ENCODE results near the gene TEAD4. TPM values are rescaled to one million over a fixed set of nuclear protein-coding genes. Genes with fewer than 3 reads are reported as not detected.

Gene TEAD4
- total and polyA plus RNA-seq, 2 experiments from 2014 or later = 5.5 to 12.7 TPM

DNA sequence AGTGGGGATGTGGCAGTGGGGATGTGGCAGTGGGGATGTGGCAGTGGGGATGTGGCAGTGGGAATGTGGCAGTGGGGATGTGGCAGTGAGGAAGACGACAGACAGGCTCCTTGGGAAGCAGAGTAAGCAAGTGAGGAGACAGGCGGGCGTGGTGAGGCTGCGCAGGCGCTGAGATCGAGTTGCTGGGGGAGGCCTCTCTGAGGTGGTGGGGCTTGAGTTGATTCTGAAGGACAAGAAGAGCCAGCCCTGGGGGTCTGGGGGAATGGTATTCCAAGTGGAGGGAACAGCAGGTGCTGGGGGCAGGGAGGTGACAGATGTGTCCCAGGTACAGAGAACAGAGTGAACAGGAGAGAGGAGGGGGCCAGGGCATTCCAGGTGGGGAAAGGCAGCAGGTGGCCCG, 84.2 kb downstream of the TEAD4 start:
- no peak overlapping the region for H3K27ac ChIP-seq
- TF ChIP-seq EZH2 (IDR thresholded peaks at IDR 0.05; ENCODE audit: borderline replicate concordance) = no peak
- no peak for TF ChIP-seq EZH2phosphoT487 (IDR thresholded peaks at IDR 0.05; ENCODE audit: low read depth, severe bottlenecking, unreplicated experiment)
- no peak for TF ChIP-seq CTCF (IDR thresholded peaks at IDR 0.05; ENCODE audit: poor library complexity)
- no peak overlapping the region for H3K4me3 ChIP-seq
- no peaks in the 10 kb centered on the region for H3K36me3 ChIP-seq (replicated peaks; ENCODE audit: insufficient read depth, low read depth)
- H3K9me2 ChIP-seq (replicated peaks; ENCODE audit: insufficient read depth) = no peaks in the 10 kb centered on the region
- WGBS (ENCODE audit: low lambda C conversion rate, missing lambda C conversion rate) = 93% methylated on average over 7 of the region's 7 CpGs
- H3K79me2 ChIP-seq = no peaks in the 10 kb centered on the region
- no peaks in the 10 kb centered on the region for H3K4me1 ChIP-seq (ENCODE audit: insufficient read depth)
- no peak overlapping the region for H3K4me2 ChIP-seq
- H4K20me1 ChIP-seq (ENCODE audit: insufficient read depth, poor library complexity, severe bottlenecking) = no peaks in the 10 kb centered on the region
- no peaks in the 10 kb centered on the region for H3K27me3 ChIP-seq
- H2AFZ ChIP-seq = no peak overlapping the region
- no peak for DNase-seq (ENCODE audit: low spot score)
- no peaks in the 10 kb centered on the region for H3K9me3 ChIP-seq (ENCODE audit: low read depth)

DNA sequence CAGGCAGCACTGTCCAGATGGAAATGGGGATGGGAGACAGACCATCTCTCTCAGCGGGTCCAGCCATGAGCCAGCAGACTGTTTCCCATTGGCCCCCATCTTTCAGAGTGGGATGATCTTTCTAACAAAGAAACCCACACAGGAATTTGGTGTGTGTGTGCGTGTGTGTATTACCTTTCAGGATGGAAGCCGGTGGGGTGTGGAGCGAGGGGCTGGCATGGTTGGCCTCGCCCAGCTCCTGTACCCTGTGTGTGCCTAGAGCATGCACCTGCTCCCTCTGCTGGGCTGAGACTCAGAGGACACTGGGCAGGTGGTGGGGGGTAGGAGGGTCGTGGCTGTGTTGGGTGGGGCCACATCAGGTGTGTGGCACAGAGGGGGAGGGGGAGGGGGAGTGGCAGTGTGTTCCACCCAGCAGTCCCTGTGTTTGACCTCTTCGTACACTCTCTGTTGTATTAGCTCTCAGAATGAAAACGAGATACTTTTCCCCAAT, 85.0 kb downstream of the TEAD4 start:
- Histone ChIP-seq H3K36me3 (replicated peaks; ENCODE audit: insufficient read depth, low read depth) (no peaks in the 10 kb centered on the region), H3K27ac (no peak overlapping the region), H2AFZ (no peak overlapping the region), H3K4me1 (ENCODE audit: insufficient read depth) (no peaks in the 10 kb centered on the region), H3K4me2 (no peak overlapping the region), H3K79me2 (no peaks in the 10 kb centered on the region), H4K20me1 (ENCODE audit: insufficient read depth, poor library complexity, severe bottlenecking) (no peaks in the 10 kb centered on the region), H3K9me3 (ENCODE audit: low read depth) (no peaks in the 10 kb centered on the region), H3K4me3 (no peak overlapping the region), H3K9me2 (replicated peaks; ENCODE audit: insufficient read depth) (no peaks in the 10 kb centered on the region), H3K27me3 (no peaks in the 10 kb centered on the region)
- 81% methylated on average over 8 of the region's 8 CpGs for WGBS (ENCODE audit: low lambda C conversion rate, missing lambda C conversion rate)
- TF ChIP-seq EZH2 (IDR thresholded peaks at IDR 0.05; ENCODE audit: borderline replicate concordance) (no peak), EZH2phosphoT487 (IDR thresholded peaks at IDR 0.05; ENCODE audit: low read depth, severe bottlenecking, unreplicated experiment) (no peak), CTCF (IDR thresholded peaks at IDR 0.05; ENCODE audit: poor library complexity) (no peak)
- DNase-seq (ENCODE audit: low spot score) = no peak

- WGBS (ENCODE audit: low lambda C conversion rate, missing lambda C conversion rate) = 88% methylated on average over 5 of the region's 5 CpGs
- Histone ChIP-seq H2AFZ (no peak overlapping the region), H3K4me3 (no peak overlapping the region), H4K20me1 (ENCODE audit: insufficient read depth, poor library complexity, severe bottlenecking) (no peaks in the 10 kb centered on the region), H3K4me2 (no peak overlapping the region), H3K9me2 (replicated peaks; ENCODE audit: insufficient read depth) (no peaks in the 10 kb centered on the region), H3K79me2 (no peaks in the 10 kb centered on the region), H3K27ac (no peak overlapping the region), H3K27me3 (no peaks in the 10 kb centered on the region), H3K36me3 (replicated peaks; ENCODE audit: insufficient read depth, low read depth) (no peaks in the 10 kb centered on the region), H3K9me3 (ENCODE audit: low read depth) (no peaks in the 10 kb centered on the region), H3K4me1 (ENCODE audit: insufficient read depth) (no peaks in the 10 kb centered on the region)
- no peak for TF ChIP-seq EZH2phosphoT487 (IDR thresholded peaks at IDR 0.05; ENCODE audit: low read depth, severe bottlenecking, unreplicated experiment)
- TF ChIP-seq EZH2 (IDR thresholded peaks at IDR 0.05; ENCODE audit: borderline replicate concordance) = no peak
- TF ChIP-seq CTCF (IDR thresholded peaks at IDR 0.05; ENCODE audit: poor library complexity) = no peak
- no peak for DNase-seq (ENCODE audit: low spot score)
These were observed 86.3 kb downstream of the TEAD4 start for GRCh38 chr12:3045494-3045893.

- Histone ChIP-seq H3K27me3 (no peaks in the 10 kb centered on the region), H2AFZ (no peak overlapping the region), H3K9me3 (ENCODE audit: low read depth) (no peaks in the 10 kb centered on the region), H3K27ac (no peak overlapping the region), H3K4me2 (no peak overlapping the region), H3K9me2 (replicated peaks; ENCODE audit: insufficient read depth) (no peaks in the 10 kb centered on the region), H3K4me3 (no peak overlapping the region), H4K20me1 (ENCODE audit: insufficient read depth, poor library complexity, severe bottlenecking) (no peaks in the 10 kb centered on the region), H3K79me2 (no peaks in the 10 kb centered on the region), H3K36me3 (replicated peaks; ENCODE audit: insufficient read depth, low read depth) (no peaks in the 10 kb centered on the region), H3K4me1 (ENCODE audit: insufficient read depth) (no peaks in the 10 kb centered on the region)
- no peak for DNase-seq (ENCODE audit: low spot score)
- 87% methylated on average over 7 of the region's 7 CpGs for WGBS (ENCODE audit: low lambda C conversion rate, missing lambda C conversion rate)
- TF ChIP-seq CTCF (IDR thresholded peaks at IDR 0.05; ENCODE audit: poor library complexity) (no peak), EZH2phosphoT487 (IDR thresholded peaks at IDR 0.05; ENCODE audit: low read depth, severe bottlenecking, unreplicated experiment) (no peak), EZH2 (IDR thresholded peaks at IDR 0.05; ENCODE audit: borderline replicate concordance) (no peak)
These were observed 86.8 kb downstream of the TEAD4 start for GRCh38 chr12:3045989-3046388.

Data from hepatocyte (in vitro differentiated cells).